ENCODE data around the gene SYT9. TPM values are rescaled to one million over a fixed set of nuclear protein-coding genes. Genes with fewer than 3 reads are reported as not detected.

SYT9 gene
- total RNA-seq, 1 donor from 2014 or later, result 0.20 TPM

GRCh38 chr11:7272373-7272772, 20.7 kb downstream of the SYT9 start:
- peak in 1 of 2 donors; percentile 31 for DNase-seq (ENCODE audit: low read depth in 2 of 2)

- DNase-seq (ENCODE audit: low read depth in 2 of 2), result no peak
Measured at GRCh38 chr11:7275133-7275532, 23.4 kb downstream of the SYT9 start.

GRCh38 chr11:7278314-7278917, 26.7 kb downstream of the SYT9 start:
- DNase-seq (ENCODE audit: low read depth in 2 of 2), result peak; percentile 59 to 67

- no peak for DNase-seq (ENCODE audit: low read depth in 2 of 2)
Measured at GRCh38 chr11:7279676-7280075, 28.0 kb downstream of the SYT9 start.

GRCh38 chr11:7281079-7281478, 29.4 kb downstream of the SYT9 start:
- peak; percentile 50 to 74 for DNase-seq (ENCODE audit: low read depth in 2 of 2)

- peak in 1 of 2 donors; percentile 3 for DNase-seq (ENCODE audit: low read depth in 2 of 2)
Measured at GRCh38 chr11:7281809-7282208, 30.1 kb downstream of the SYT9 start.

GRCh38 chr11:7286178-7286577, 34.5 kb downstream of the SYT9 start:
- no peak for DNase-seq (ENCODE audit: low read depth in 2 of 2)

- no peak for DNase-seq (ENCODE audit: low read depth in 2 of 2)
Measured at GRCh38 chr11:7291100-7291829, 39.6 kb downstream of the SYT9 start.

- no peak for DNase-seq (ENCODE audit: low read depth in 2 of 2)
Measured at GRCh38 chr11:7292922-7293321, 41.2 kb downstream of the SYT9 start.

- no peak for DNase-seq (ENCODE audit: low read depth in 2 of 2)
Measured at GRCh38 chr11:7299393-7299792, 47.7 kb downstream of the SYT9 start.

- DNase-seq (ENCODE audit: low read depth in 2 of 2), result no peak
Measured at GRCh38 chr11:7300281-7300680, 48.6 kb downstream of the SYT9 start.

GRCh38 chr11:7303146-7303545, 51.4 kb downstream of the SYT9 start:
- no peak for DNase-seq (ENCODE audit: low read depth in 2 of 2)

GRCh38 chr11:7306900-7307299, 55.2 kb downstream of the SYT9 start:
- no peak for DNase-seq (ENCODE audit: low read depth in 2 of 2)

GRCh38 chr11:7307836-7308235, 56.1 kb downstream of the SYT9 start:
- no peak for DNase-seq (ENCODE audit: low read depth in 2 of 2)

GRCh38 chr11:7311903-7312302, 60.2 kb downstream of the SYT9 start:
- DNase-seq (ENCODE audit: low read depth in 2 of 2), result no peak

GRCh38 chr11:7314811-7315604, 63.3 kb downstream of the SYT9 start:
- no peak for DNase-seq (ENCODE audit: low read depth in 2 of 2)

GRCh38 chr11:7319501-7319900, 67.8 kb downstream of the SYT9 start:
- DNase-seq (ENCODE audit: low read depth in 2 of 2), result no peak

- DNase-seq (ENCODE audit: low read depth in 2 of 2), result no peak
Measured at GRCh38 chr11:7320306-7320705, 68.6 kb downstream of the SYT9 start.

- no peak for DNase-seq (ENCODE audit: low read depth in 2 of 2)
Measured at GRCh38 chr11:7321473-7322450, 70.1 kb downstream of the SYT9 start.

- DNase-seq (ENCODE audit: low read depth in 2 of 2), result no peak
Measured at GRCh38 chr11:7332451-7332850, 80.7 kb downstream of the SYT9 start.

GRCh38 chr11:7332962-7333361, 81.3 kb downstream of the SYT9 start:
- no peak for DNase-seq (ENCODE audit: low read depth in 2 of 2)
